Cardiac septum (tissue), 1 donor: Measurements from ENCODE around the gene LY9. TPM values are rescaled to one million over a fixed set of nuclear protein-coding genes. Genes with fewer than 3 reads are reported as not detected.

ENCODE experiments used
- total RNA-seq: library from RNA; stranded (reverse); fragmentation: NEBNext Ultra II Directional; extraction: Animal tissue kit (Norgen Biotek cat#: 25700); gene quantifications from one replicate; pipeline ENCODE4 v1.2.1, GENCODE V29; 2021
- donor health status: DM: no; HTN: no; CAD: no.

LY9 gene
- total RNA-seq, 1 donor from 2014 or later = 0.16 TPM

Other genes starting within 250 kb of the LY9 start
- 2.4 TPM for gene CD84, start 216.7 kb upstream of the LY9 start, total RNA-seq
- 1.0 TPM for gene SLAMF1, start 149.1 kb upstream of the LY9 start, total RNA-seq
- gene CD48, start 84.4 kb upstream of the LY9 start, total RNA-seq = 1.00 TPM
- 1.2 TPM for gene SLAMF7, start 56.9 kb upstream of the LY9 start, total RNA-seq
- 0.24 TPM for gene CD244, start 66.7 kb downstream of the LY9 start, total RNA-seq
- gene ITLN1, start 89.0 kb downstream of the LY9 start, total RNA-seq = 0.27 TPM
- not detected for gene ITLN2, start 158.6 kb downstream of the LY9 start, total RNA-seq
- 10.3 TPM for gene F11R, start 225.0 kb downstream of the LY9 start, total RNA-seq
- 12.0 TPM for gene TSTD1, start 242.8 kb downstream of the LY9 start, total RNA-seq
- gene USF1, start 249.8 kb downstream of the LY9 start, total RNA-seq = 29.2 TPM